ENCODE data around the gene NDE1.

NDE1 gene, protein sequence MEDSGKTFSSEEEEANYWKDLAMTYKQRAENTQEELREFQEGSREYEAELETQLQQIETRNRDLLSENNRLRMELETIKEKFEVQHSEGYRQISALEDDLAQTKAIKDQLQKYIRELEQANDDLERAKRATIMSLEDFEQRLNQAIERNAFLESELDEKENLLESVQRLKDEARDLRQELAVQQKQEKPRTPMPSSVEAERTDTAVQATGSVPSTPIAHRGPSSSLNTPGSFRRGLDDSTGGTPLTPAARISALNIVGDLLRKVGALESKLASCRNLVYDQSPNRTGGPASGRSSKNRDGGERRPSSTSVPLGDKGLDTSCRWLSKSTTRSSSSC

DNA sequence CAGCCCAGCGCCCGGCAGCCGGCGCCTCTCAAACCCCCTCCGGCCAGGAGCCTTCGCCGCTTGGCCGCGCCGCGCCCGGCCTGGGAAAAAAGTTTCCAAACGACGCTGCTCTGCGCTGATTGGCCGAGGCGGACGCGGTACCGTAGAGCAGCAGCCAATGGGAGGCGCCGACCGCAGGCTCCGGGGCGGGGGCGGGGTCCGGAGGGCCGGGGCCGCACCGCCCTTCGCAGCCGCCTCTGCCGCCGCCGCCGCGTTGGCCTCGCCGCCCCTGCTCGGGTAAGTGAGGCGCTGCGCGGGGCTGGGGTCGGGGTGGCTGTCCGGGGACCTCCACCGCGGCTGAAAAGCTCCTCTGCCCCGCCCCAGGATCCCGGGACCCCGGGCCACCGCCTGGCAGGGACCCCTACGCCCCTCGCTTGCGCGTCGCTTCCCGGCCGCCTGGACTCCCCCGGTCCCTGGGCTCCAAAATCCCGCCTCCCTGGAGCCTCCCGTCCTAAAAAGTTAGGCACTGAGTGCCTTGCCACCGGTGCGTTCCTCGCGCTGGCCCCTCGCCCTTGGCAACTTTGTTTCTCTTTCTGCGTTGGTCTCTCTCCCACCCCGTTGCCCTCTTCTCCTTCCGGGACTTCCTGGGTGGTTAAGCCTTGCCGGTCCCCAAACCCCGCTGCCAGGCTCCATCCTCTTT lies at the start of gene NDE1:
Gene NDE1 (plus strand): TSS at position 227 of the 679 bp plus-strand sequence. CDS start 14,534 bp downstream, outside the sequence.
- no peaks in the 10 kb centered on the region for H3K9me2 ChIP-seq (ENCODE audit: low read depth, low read length)
- no peaks in the 10 kb centered on the region for H3K9me3 ChIP-seq (ENCODE audit: low read length)
- peak within 1 kb of the TSS; percentile 69 for H3K27ac ChIP-seq (ENCODE audit: low read depth, low read length, poor library complexity, severe bottlenecking)
- H3K4me1 ChIP-seq (ENCODE audit: insufficient read depth, low read length, severe bottlenecking), result peaks cover 36% of the 10 kb centered on the region
- peak within 1 kb of the TSS; percentile 80 for H3K4me2 ChIP-seq (ENCODE audit: low read length)
- no peaks in the 10 kb centered on the region for H3K27me3 ChIP-seq (ENCODE audit: insufficient read depth, low read length)
- TF ChIP-seq, protein P1, sequence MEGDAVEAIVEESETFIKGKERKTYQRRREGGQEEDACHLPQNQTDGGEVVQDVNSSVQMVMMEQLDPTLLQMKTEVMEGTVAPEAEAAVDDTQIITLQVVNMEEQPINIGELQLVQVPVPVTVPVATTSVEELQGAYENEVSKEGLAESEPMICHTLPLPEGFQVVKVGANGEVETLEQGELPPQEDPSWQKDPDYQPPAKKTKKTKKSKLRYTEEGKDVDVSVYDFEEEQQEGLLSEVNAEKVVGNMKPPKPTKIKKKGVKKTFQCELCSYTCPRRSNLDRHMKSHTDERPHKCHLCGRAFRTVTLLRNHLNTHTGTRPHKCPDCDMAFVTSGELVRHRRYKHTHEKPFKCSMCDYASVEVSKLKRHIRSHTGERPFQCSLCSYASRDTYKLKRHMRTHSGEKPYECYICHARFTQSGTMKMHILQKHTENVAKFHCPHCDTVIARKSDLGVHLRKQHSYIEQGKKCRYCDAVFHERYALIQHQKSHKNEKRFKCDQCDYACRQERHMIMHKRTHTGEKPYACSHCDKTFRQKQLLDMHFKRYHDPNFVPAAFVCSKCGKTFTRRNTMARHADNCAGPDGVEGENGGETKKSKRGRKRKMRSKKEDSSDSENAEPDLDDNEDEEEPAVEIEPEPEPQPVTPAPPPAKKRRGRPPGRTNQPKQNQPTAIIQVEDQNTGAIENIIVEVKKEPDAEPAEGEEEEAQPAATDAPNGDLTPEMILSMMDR (IDR thresholded peaks at IDR 0.05; ENCODE audit: low read length), result no peak
- TF ChIP-seq EZH2 (IDR thresholded peaks at IDR 0.05; ENCODE audit: borderline replicate concordance, low read length), result no peak
- H4K20me1 ChIP-seq (ENCODE audit: insufficient read depth, low read length), result no peaks in the 10 kb centered on the region
- H3K4me3 ChIP-seq (ENCODE audit: low read depth, low read length, poor library complexity, severe bottlenecking), result peak within 1 kb of the TSS; percentile 79
- H2AFZ ChIP-seq (ENCODE audit: low read length), result no peak within 1 kb of the TSS
- no peaks in the 10 kb centered on the region for H3F3A ChIP-seq (ENCODE audit: insufficient read depth, low read length)
- H3K9ac ChIP-seq (ENCODE audit: low read length), result peak within 1 kb of the TSS; percentile 98
- peaks cover 30% of the 10 kb centered on the region for H3K36me3 ChIP-seq (ENCODE audit: insufficient read depth, low read length)
- H3K79me2 ChIP-seq (ENCODE audit: insufficient read depth, low read length), result peaks cover 49% of the 10 kb centered on the region

DNA sequence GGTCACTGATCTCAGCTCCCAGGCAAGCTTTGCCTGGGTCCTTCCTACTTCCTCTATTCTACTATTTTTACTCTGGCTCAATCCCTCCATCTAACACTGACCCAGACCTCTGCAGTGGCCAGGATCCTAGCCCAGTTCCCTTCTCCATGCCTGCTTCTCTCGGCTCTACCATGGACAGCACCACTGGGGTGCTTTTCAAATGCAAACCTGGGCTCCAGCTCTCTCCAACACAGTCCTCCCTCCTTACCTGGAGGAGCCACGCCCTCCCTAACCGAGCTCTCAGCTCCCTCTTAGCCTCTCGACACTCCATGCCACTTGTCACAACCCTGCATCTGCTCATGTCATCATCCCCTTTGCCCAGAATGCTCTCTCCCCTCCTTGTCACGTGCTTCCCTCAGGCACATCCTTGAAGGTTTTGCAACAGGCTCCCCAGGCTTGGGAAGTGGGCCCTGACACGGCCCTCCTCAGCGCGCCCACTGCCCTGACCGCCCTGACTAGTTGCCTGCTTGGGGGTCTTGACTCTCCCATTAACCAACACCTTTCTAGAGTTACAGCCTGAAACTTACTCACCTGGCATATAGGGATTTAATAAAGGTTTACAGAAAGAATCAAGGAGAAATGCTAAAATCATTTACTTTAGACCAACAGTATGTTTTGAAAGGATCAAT lies 48.7 kb upstream of the NDE1 start:
- Histone ChIP-seq H3K27ac (ENCODE audit: low read depth, low read length, poor library complexity, severe bottlenecking) (no peak overlapping the region), H3F3A (ENCODE audit: insufficient read depth, low read length) (no peaks in the 10 kb centered on the region), H4K20me1 (ENCODE audit: insufficient read depth, low read length) (no peaks in the 10 kb centered on the region), H3K27me3 (ENCODE audit: insufficient read depth, low read length) (no peaks in the 10 kb centered on the region), H3K9ac (ENCODE audit: low read length) (no peak overlapping the region), H3K4me2 (ENCODE audit: low read length) (no peak overlapping the region), H3K4me3 (ENCODE audit: low read depth, low read length, poor library complexity, severe bottlenecking) (no peak overlapping the region), H3K9me3 (ENCODE audit: low read length) (no peaks in the 10 kb centered on the region), H3K4me1 (ENCODE audit: insufficient read depth, low read length, severe bottlenecking) (no peaks in the 10 kb centered on the region), H3K9me2 (ENCODE audit: low read depth, low read length) (no peaks in the 10 kb centered on the region), H2AFZ (ENCODE audit: low read length) (no peak overlapping the region), H3K36me3 (ENCODE audit: insufficient read depth, low read length) (peaks cover 98% of the 10 kb centered on the region), H3K79me2 (ENCODE audit: insufficient read depth, low read length) (no peaks in the 10 kb centered on the region)
- no peak for TF ChIP-seq EZH2 (IDR thresholded peaks at IDR 0.05; ENCODE audit: borderline replicate concordance, low read length)
- TF ChIP-seq, protein P1 (IDR thresholded peaks at IDR 0.05; ENCODE audit: low read length), result no peak

DNA sequence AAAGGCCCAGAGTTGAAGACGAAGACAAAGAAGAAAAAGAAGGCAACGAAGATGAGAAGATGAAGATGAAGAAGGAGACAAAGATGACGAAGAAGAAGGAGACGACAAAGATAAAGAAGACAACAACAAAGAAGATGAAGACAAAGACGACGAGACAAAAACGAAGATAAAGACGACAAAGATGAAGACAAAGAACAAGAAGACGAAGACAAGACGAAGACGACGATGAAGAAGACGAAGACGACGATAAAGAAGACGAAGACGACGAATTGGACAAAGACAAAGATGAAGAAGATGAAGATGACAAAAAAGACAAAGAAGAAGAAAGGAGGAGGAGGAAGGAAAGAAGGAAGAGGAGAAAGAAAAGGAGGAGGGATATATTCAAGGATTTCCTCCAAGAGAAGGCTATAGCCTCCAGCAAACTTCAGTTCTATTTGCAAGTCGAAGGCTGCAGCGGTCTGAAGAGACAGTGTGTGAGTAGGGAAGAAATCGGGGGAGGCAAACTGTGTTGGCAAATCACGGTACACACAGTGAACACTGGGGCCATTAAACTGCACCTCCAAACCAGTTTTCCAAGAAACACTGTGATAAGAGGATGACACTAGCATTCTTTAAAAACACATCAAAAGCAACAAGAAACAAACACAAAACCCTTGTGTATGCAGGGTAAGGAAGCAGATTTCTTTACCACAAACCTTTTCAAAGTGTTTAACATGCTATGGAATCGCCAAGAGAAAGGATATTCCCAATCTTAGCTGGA lies 47.6 kb upstream of the NDE1 start:
- Histone ChIP-seq H3K36me3 (ENCODE audit: insufficient read depth, low read length) (peaks cover 97% of the 10 kb centered on the region), H4K20me1 (ENCODE audit: insufficient read depth, low read length) (no peaks in the 10 kb centered on the region), H3F3A (ENCODE audit: insufficient read depth, low read length) (no peaks in the 10 kb centered on the region), H3K4me2 (ENCODE audit: low read length) (no peak overlapping the region), H2AFZ (ENCODE audit: low read length) (no peak overlapping the region), H3K9me2 (ENCODE audit: low read depth, low read length) (no peaks in the 10 kb centered on the region), H3K4me1 (ENCODE audit: insufficient read depth, low read length, severe bottlenecking) (no peaks in the 10 kb centered on the region), H3K9ac (ENCODE audit: low read length) (no peak overlapping the region), H3K4me3 (ENCODE audit: low read depth, low read length, poor library complexity, severe bottlenecking) (no peak overlapping the region), H3K79me2 (ENCODE audit: insufficient read depth, low read length) (no peaks in the 10 kb centered on the region), H3K27ac (ENCODE audit: low read depth, low read length, poor library complexity, severe bottlenecking) (no peak overlapping the region), H3K27me3 (ENCODE audit: insufficient read depth, low read length) (no peaks in the 10 kb centered on the region), H3K9me3 (ENCODE audit: low read length) (no peaks in the 10 kb centered on the region)
- TF ChIP-seq, protein P1 (IDR thresholded peaks at IDR 0.05; ENCODE audit: low read length), result no peak
- no peak for TF ChIP-seq EZH2 (IDR thresholded peaks at IDR 0.05; ENCODE audit: borderline replicate concordance, low read length)
